Thoracic aorta (tissue), 2 donors: Measurements from ENCODE around the gene DNAAF3. TPM values are rescaled to one million over a fixed set of nuclear protein-coding genes. Genes with fewer than 3 reads are reported as not detected.
"Not testable (repeated sequence)": the region's sequence is repeated elsewhere in the genome, so short reads cannot be mapped to it uniquely, and the experiment has no call there.

Experiments
- ATAC-seq: fragments of 150-250 bp; one replicate; pipeline ENCODE4 v1.8.0; 2017; ENCODE audit warnings: low read depth; ENCODE audit not compliant: insufficient number of reproducible peaks, low FRiP score
- DNase-seq: peaks from one replicate; pipeline ENCODE4 v3.0.0-alpha.2; 2020; ENCODE audit warnings: low spot score
- H3K27ac ChIP-seq, 2 donors: fragments of 200-600 bp; sonication (generic); 1 replicate in 1 of 2; 2 replicates in 1 of 2; pipeline ENCODE4 v1.5.1; 2016; ENCODE audit warnings: mild to moderate bottlenecking in 2 of 2, moderate library complexity in 2 of 2
- H3K27me3 ChIP-seq: fragments of 200-600 bp; sonication (generic); replicated peaks from 2 replicates; pipeline ENCODE4 v1.6.0; 2016; ENCODE audit warnings: mild to moderate bottlenecking; ENCODE audit not compliant: insufficient read depth
- H3K36me3 ChIP-seq: fragments of 200-600 bp; sonication (generic); one replicate; pipeline ENCODE4 v1.5.1; 2016
- H3K4me1 ChIP-seq, 2 donors: fragments of 200-600 bp; sonication (generic); 1 replicate in 1 of 2; 2 replicates in 1 of 2; pipeline versions ENCODE4 v1.5.1 to v1.6.0; 2016; ENCODE audit warnings: low read depth in 2 of 2, mild to moderate bottlenecking in 1 of 2; ENCODE audit not compliant: control insufficient read depth in 1 of 2
- H3K4me3 ChIP-seq: fragments of 200-600 bp; sonication (generic); 2 replicates; pipeline ENCODE4 v1.5.1; 2016; ENCODE audit warnings: mild to moderate bottlenecking
- H3K9me3 ChIP-seq: fragments of 200-600 bp; sonication (generic); 2 replicates; pipeline ENCODE4 v1.5.1; 2016
- CTCF ChIP-seq: fragments of 200-600 bp; sonication (generic); IDR thresholded peaks from one replicate; pipeline ENCODE4 v1.5.1; 2019; ENCODE audit warnings: antibody characterized with exemption
- total RNA-seq, 2 donors: library from RNA; depleted of rRNA; stranded (reverse); fragments of >200 nt; gene quantifications; one replicate each; pipeline versions ENCODE4 v1.1.0 to v1.2.3, GENCODE V29; 2016

The DNAAF3 gene
- total RNA-seq, 2 donors from 2014 or later = not detected

GRCh38 chr19:55208880-55209692 lies 42.7 kb upstream of the DNAAF3 start, which contains the start of gene PTPRH:
PTPRH (minus strand) TSS chr19:55209501; CDS start chr19:55209433, 68 bp downstream.
- Histone ChIP-seq H3K36me3 (no peaks in the 10 kb centered on the region), H3K9me3 (peaks cover 8% of the 10 kb centered on the region), H3K4me1 (peaks cover 5 to 6% of the 10 kb centered on the region in 2 donors), H3K27ac (no peak within 1 kb of the TSS), H3K4me3 (no peak within 1 kb of the TSS), H3K27me3 (no peaks in the 10 kb centered on the region)
- ATAC-seq (no peak), DNase-seq (no peak)
- TF ChIP-seq CTCF = no peak

GRCh38 chr19:55206664-55207500 lies 40.5 kb upstream of the DNAAF3 start:
- H3K9me3 ChIP-seq = no peaks in the 10 kb centered on the region
- no peak for TF ChIP-seq CTCF
- H3K27ac ChIP-seq = no peak overlapping the region
- no peaks in the 10 kb centered on the region for H3K27me3 ChIP-seq
- ATAC-seq (no peak), DNase-seq (no peak)
- H3K4me1 ChIP-seq = peaks cover 5 to 6% of the 10 kb centered on the region in 2 donors
- H3K4me3 ChIP-seq = peak overlapping the region; percentile 7
- H3K36me3 ChIP-seq = no peaks in the 10 kb centered on the region

- not testable (repeated sequence) for H3K9me3 ChIP-seq, H3K36me3 ChIP-seq, H3K27ac ChIP-seq, DNase-seq, H3K4me1 ChIP-seq, H3K4me3 ChIP-seq, H3K27me3 ChIP-seq, ATAC-seq
These were observed 35.8 kb upstream of the DNAAF3 start for GRCh38 chr19:55202199-55202598.

- ATAC-seq (no peak), DNase-seq (no peak)
- H3K9me3 ChIP-seq = no peaks in the 10 kb centered on the region
- no peaks in the 10 kb centered on the region for H3K36me3 ChIP-seq
- TF ChIP-seq CTCF = no peak
- no peak overlapping the region for H3K27ac ChIP-seq
- no peaks in the 10 kb centered on the region for H3K27me3 ChIP-seq
- H3K4me1 ChIP-seq = no peaks in the 10 kb centered on the region
- H3K4me3 ChIP-seq = no peak overlapping the region
These were observed 33.3 kb upstream of the DNAAF3 start for GRCh38 chr19:55199620-55200204.

- Histone ChIP-seq H3K9me3 (no peaks in the 10 kb centered on the region), H3K4me1 (no peaks in the 10 kb centered on the region), H3K27me3 (no peaks in the 10 kb centered on the region), H3K27ac (no peak overlapping the region), H3K36me3 (no peaks in the 10 kb centered on the region), H3K4me3 (no peak overlapping the region)
- ATAC-seq = no peak
- TF ChIP-seq CTCF = no peak
- no peak for DNase-seq
These were observed 32.2 kb upstream of the DNAAF3 start for GRCh38 chr19:55198651-55199050.
